Activated CD8-positive, alpha-beta memory T cell treated with anti-CD3 and anti-CD28 coated beads for 1 hour (primary cell): ENCODE measurements around the gene PXYLP1.

Experiments used
- DNase-seq, 2 donors: peaks; one replicate each; pipeline ENCODE4 v3.0.0-alpha.2; 2020; ENCODE audit warnings: low read depth in 1 of 2; ENCODE audit errors: extremely low read depth in 1 of 2

Gene PXYLP1

DNA sequence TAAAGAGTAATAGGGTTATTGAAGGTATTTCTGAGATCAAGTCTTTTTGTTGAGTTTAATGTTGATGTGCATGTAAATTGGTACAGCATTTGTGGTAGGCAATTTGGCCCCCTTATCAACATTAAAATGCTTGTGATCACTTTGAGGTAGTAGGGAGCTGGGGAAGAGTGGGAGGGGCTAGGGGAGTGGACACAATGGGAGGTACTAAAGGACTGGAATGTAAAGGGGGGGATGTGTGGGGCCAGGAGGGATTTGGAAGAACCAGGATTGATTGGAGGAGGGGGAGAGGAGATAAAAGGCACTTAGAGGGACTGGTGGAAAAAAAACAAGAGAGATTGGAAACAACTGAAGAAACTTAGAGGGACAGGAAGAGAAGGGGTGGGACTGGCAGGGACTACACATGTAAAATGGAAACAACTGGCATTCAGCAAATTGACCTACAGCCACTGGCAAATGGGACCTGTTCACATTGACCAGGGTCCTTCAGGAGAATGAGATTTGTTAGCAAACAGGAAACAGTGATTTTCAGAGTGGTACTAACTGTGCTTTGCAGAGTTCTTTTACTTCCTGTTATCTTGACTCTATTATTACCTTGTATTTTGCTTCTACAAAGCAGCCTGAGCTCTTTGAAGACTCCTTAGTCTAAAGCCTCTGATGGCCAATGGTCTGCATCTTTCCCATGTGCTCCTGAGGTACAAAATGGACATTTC, 88.9 kb downstream of the PXYLP1 start:
- DNase-seq: no peak

DNA sequence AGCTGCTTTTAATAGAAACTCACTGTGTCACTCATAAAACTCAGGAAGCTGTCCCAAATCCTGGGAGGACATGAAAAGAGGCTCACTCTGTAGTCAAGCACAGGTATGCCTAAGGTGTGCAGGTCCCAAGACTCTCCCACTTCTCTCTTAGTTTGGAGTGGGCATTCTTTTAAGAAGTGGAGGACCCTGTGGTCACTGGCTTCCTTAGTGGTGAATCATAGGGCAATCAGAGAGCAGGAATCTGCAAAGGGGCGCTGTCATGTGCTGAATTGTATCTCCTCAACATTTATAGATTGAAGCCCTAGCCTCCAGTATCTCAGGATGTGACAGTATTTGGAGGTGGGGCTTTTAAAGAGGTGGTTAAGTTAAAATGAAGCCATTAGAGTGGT, 89.5 kb downstream of the PXYLP1 start:
- no peak for DNase-seq

DNA sequence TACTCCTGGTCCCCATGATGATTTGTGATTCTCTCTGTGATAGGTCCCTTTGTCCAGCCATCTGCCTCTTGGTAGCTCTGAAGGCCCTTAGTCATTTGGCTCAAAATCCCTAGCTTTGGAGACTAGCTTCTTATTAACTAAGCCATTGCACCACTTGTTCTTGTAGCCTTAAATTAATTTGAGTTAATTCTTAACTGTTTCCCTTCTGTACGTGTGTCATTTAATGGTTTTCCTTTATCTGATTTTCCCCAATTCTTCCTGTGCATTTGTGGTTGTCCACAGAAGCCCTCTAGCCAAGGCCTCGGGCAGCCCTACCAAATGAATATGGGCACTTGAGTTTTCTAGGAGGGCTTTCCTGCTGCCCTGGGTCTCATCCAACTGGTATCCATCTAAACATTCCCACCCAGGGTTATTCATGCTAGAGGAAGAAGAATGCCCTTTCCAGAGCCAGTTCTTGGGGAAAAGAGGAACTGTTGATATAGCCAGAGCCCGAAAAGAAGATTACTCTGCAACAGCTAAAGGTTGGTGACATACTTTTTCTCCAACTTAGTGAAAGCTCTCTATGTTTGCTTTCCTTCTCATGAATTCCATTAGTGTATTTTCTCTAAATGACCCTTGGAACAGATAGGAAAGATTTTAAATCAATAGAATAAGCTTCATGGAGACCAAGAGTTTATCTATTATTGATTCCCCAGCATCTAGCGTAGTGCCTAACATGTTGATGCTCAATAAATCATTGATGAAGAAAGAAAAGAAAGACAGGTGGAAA, 92.5 kb downstream of the PXYLP1 start:
- DNase-seq: no peak

DNA sequence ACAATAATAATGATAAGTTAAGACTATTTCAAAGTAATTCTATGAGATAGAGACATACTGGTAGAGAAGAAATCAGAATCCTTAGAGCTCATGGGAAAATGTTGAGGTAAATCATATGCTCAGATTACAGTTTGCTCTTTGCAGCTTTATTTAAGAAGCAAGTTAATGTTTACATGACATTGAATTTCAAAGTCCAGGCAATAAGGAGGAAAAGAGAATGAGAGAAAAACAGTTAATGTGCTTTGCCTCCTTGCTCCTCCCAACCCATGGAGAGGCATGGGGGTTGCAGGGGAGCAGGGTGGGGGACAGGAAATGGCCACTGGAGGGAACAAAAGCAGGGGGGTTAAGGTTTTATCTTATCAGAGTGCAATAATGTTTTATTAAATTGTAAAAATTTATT, 94.5 kb downstream of the PXYLP1 start:
- no peak for DNase-seq

DNA sequence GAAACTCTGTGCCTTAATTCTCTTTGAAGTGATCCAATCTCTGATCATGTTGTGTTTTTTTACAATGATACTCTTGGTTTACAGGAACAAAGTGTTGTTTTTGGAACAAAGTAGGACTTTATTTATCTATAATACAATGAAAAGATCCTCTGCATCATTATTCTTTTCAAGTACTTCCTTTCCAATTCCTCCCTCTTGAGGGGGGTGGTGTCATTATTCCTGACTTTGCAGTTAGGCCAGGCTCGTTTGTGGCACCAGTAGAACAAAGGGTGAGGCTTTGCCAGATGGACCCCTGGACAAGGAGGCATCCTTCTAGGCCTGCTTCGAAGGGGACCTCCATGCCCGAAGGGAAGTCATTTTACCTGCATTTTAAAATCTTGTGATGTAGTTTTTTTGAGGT, 95.0 kb downstream of the PXYLP1 start:
- no peak for DNase-seq

DNA sequence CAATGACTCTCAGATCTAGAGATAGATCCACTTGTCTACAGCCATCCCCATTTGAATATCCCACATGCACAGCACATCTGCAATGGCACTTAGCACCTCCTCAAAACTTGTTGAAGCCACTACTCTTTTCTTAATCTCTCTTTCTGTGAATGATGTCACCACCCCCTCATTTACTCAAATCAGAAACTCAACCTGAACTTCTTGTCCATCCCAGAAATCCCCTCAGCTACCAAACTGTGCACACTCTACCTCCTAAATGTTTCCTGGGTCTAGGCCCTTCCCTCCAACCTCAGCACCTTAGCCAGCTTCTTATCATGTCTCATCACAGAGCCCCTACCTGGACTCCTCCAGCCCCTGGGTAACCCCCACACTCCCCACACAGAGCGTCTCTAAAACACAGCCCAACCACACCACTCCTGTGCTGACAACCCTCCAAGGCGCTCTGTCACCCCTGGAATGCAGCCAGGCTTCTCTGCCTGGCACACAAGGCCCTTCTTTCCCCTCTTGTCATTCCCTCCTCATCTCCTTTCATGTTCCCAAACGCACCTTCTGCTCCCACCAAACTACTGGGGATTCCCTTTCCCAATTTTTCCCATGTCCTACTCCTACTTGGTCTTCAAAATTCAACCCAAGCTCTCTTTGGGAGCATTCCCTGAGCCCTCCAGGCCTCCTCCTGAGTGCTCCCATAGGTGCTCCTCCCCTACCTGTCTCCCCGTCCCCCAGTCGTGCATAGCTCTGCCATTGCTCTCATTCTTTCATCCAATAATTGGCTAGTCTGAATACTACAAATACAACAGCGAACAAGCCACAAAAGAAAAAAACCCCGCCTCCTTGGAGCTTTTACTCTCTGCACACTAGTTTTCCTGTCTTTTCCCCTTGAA, 96.9 kb downstream of the PXYLP1 start:
- DNase-seq: no peak

DNA sequence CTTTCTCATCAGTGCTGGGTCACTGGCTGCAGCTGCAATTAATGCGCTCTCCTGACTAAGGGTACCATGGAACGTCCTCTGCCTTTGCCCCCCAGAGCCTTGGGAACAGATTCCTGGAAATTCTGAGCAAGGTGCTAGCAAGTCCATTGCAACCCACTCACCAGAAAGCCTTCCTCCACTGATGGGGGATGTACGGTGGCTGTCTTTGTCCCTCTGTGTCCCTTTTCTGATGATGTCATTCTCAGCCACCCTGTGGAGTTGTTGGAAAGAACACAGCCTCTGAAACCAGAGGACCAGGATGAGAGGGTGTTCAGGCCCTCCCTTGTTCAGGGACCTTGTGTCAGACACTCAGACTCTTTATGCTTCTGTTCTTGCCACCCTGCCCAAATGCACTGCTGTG, 98.6 kb downstream of the PXYLP1 start:
- no peak for DNase-seq

DNA sequence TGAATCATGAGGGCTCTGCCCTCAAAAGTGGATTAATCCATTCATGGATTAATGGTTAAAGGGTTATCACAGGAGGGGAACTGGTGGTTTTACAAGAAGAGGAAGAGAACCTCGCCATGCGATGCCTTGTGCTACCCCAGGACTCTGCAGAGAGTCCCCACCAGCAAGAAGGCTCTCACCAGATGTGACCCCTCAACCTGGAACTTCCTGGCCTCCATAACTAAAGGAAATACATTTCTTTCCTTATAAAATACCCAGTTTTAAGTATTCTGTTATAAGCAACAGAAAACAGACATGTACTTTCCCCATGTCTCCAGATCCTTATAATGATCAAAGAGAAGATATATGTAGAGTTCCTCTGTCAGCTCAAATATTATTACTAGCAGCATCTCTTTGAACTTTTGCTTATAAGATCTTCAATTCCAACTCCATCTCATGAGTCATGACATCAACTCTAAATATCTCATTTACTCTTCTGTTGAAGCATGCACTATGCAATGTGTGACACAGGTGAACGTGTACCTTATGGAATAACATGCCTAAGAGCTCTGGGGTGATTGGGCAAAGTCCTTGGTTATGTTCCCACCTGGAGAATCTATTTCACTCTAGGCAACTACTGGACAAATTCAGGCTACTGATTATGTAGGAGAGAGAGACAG, 99.2 kb downstream of the PXYLP1 start:
- DNase-seq: no peak

DNA sequence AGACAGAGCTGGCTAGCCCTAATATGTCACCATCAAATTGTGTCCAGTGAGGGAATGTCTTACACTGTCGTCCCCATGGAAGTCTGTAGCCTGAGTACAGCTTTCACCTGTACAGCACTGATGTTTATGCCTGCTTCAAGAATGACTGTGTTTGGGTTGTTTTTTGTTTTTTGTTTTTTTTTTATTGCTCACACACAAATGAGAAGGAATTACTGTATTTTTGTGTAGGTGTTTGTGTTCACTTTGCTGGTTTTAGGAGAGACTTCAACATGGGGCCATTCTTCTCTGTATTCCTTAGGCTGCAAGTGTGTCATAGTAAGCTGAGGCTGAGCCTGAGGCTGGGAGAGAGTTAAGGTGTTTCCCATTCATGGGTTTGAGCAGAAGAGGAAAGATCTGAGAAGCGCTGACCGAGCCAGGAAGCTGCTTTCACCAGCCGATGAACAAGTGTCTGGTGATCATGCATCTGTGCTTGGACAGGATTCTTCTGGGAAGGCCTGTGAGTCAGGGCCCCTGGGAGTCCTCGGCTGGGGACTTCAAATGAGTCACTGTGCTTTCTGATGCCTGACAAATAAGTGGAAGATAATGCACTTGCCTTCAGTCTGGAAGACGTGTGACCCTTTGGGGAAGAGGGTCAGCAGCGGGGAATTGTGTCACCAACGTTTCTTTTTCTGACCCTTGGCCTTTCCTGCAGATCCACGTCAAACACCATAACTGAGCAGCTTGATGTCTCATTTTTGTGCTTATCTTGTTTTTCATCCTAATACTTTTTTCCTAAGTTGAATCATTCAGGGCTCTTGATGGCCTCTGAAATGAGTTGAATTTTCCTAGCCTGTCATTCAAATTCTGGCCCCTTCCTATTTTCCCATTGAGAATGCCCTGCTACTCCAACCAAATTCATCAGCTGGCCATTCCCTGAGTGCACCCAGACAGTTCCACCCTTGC, 100.0 kb downstream of the PXYLP1 start:
- DNase-seq: no peak

DNA sequence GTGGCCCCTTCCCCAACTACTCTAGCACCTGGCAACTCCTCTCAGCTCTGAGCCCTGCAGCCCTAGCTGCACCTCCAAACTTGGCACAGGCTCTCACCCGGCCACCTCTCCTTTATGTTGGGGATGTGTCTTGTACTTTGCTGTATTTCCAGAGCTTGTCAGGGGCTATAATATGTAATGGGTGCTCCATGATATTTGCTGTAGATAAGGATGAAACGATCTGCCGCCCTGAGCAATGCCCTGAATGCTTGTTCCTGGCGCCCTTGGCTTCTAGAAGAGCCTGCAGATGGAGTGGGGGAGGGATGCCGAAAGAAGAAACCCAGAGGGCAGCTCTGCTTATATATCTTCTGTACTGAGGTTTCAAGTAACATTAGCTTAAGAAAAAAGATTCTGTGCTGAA, 100.8 kb downstream of the PXYLP1 start:
- DNase-seq: no peak

DNA sequence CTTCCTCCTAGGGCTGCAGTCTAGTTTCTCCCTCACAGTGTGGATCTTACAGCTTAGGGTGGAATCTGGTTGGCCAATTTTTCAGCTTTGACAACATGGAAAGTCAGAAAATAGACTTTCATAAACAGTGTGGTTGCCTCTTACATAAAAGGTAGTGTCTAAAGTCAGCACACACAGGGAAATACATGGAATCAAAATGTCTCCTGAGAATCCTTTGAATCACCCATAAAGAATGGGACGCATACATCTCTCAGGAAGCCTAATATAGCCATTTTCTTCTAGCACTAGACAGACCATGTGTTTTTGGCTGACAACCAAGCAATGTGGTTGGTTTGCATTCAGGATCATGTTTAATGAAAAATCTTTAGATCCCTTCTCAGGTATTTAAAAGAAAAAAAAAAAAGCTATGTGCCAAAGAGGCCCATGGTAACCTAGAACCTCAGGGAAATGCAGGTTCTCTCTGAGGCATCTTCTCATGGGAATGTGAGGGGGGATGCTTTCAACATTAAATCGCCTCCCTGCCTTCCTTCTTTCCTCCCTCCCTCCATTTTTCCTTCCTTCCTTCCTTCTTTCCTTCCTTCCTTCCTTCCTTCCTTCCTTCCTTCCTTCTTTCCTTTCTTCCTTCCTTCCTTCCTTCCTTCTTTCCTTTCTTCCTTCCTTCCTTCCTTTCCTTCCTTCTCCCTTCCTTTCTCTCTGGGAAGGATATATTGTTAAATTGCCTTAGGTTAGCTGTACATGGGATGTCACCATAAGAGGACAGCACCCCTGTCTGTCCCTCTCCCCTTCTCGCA, 102.4 kb downstream of the PXYLP1 start:
- DNase-seq: no peak

DNA sequence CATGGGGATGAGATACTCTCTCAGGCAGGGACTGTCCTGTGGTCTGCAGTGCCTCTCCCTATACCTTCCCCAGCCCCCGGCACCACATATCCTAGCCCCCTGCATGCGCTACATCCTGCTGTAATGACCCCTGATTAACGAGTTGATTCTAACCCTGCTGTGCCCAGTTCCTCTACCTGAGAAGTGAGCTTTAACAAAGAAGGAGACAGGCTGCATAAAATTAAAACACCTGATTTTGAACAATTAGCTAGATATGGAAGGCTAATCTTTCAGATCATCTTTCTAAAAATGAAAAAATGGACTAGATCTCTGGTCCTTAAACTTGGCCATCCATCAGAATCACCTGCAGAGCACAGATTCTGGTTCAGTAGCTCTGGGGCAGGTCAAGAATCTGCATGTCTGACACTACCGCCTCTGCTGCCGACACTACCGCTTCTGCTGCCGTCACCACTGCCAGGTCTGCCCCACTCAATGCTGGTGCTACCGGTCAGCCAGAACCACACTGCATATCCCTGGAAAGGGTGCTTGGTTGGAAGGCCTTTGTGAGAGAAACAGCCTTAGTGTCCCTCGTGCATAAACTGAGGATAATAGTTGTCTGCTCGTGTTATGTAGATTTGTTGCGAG, 103.1 kb downstream of the PXYLP1 start:
- no peak for DNase-seq

DNA sequence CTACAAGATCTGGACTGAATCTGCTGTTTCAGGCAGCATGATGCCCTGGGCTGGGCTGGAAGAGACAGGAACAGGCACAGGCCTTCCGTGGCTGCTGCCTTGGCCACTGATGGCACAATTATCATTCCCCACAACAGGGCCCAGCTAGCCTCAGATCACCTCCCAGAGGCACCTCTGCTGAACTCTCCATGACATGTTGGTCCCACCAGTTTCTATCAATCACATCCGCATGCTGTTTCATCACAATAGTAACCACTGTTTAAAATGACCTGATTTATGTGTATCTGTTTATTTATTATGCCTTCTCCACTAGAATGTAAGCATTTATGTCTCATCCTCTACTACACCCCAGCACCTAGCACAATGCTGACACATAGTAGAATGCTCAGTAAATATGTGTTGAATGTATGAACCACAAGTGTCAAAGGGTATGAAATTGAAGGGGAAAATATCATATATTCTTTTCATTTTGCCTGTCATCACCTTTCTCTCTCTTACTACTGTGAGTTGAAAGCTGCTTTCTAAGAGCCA, 104.0 kb downstream of the PXYLP1 start:
- no peak for DNase-seq

DNA sequence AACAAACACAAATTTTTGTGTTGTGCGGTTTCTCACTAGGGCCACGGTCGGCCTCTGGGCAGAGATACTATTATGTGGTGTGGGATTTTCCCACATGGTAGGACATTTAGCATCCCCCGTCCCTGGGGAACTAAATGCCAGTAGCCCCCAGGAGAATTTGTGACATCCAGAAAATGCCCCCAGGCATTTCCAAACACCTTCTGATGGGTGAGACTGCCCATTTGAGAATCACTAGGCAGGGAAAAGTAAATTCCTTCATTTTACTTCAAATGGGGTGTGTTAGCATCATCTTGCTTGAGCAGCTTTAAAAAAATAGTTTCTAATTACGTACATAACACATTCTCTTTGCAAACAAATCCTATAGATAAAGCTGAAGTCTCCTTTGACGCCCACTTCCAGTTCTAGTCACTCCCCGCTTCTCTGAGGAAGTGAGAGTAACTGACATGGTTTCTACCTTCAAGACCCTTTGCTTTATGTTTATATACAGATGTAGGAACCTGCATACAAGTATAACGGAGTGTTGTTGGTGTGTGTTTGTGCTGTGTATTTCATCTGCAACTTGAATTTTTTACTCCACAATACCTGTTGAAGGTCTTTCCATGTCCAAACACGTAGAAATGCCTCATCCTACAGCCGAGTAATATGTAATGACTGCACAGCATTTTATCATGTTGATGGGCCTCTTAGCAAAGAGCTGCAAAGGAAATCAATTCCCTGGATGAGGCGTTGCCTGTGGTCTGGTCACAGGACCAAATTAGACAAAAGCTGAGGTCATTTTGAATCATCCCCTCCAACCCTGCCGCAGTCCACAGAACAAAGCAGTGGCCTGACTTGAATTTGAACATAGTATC, 105.3 kb downstream of the PXYLP1 start:
- no peak for DNase-seq

DNA sequence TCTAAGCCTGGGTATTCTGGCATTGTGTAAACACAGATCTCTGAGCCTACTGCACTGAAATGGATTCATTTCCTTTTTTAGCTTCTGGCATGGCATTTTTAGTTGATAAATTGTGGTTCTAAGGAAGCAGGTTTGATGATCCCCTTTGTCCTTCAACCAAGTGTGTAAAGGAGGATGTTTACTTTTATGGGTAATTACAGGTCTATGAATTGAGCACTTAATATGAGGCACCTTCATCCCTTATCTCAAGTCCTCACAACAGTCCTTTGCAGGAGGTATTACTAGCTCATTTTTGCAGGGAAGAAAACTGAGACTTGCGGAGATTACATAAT, 105.9 kb downstream of the PXYLP1 start:
- DNase-seq: no peak

DNA sequence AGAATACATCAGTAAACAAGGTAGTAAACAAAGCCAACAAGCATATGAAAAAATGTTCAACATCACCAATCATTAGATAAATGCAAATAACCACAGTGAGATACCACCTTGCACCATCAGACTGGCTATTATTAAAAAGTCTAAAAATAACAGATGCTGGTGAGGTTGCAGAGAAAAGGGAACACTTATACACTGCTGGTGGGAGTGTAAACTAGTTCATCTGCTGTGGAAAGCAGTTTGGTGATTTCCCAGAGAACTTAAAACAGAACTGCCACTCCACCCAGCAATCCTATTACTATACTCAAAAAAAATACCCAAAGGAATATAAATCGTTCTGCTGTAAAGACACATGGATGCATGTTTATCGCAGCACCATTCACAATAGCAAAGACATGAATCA, 106.4 kb downstream of the PXYLP1 start:
- DNase-seq: no peak

DNA sequence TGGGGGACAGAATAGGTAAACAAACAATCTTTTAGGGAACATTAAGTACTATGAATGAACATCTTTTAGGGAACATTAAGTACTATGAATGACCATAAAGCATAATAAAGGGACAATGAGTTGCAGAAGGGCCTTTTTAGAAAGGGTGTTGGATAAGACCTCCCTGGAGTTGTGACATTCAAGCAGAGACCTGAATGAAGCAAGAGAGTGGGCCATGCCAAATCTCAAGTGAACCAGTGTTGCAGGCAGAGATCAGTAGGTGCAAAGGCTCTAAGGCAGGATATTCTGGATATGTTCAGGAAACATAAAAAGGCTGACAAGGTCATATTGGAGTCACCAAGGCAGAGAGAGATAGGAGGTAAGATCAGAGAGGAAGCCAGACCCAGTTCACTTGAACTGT, 107.3 kb downstream of the PXYLP1 start:
- DNase-seq: no peak

DNA sequence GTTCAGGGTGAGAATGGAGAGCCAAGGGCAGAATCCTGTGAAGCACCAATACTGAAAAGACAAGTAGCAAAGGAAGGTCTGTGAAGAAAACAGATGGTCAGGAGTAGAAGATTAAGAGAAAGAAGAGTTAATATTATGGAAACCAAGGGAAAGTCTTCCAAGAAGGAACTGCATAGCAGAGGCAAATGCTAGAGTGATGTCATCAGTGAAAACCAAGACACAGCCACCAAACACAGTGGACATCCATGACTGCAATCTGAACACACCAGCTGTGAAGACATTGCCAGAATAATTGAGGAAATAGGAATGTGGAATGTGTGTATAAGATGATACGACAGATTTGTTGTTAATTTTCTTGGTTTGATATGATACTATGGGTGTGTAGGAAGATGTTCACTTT, 109.9 kb downstream of the PXYLP1 start:
- no peak for DNase-seq
